Measurements from ENCODE around the gene MUC5B.

DNA sequence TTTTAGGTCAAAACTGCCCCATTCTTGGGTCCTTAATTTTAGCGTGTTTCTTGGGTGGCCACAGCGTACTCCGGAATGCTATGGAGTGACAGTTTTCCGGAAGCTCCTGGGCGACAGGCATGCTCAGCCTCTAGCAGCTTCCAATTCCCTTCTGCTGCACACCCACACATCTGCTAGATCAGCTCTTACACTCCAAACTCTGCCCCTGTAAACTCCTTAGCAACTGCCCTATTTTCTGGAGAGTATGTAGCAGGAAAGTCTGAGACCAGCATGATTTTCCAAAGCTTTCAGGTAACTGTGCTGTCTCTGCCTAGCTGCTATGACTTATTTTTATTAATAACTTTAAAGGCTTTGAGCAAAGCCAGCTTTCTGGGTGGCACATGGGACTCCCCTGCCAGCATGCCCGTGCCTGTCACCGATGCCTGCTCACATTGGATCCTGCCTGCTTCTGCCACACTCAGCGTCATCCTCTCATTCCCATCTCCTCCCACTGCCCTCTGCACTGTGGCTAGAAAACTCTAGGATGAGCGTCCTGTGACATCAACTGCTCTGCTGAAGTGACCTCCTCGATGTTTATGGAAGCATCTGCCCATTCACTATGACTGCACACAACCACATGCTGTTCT is 69.3 kb downstream of the MUC5B start:
- TF ChIP-seq POLR2A (IDR thresholded peaks at IDR 0.05; ENCODE audit: low read depth, low read length) (no peak), POLR2AphosphoS5 (IDR thresholded peaks at IDR 0.05; ENCODE audit: low read depth, low read length) (no peak), POU2F2 (IDR thresholded peaks at IDR 0.05; ENCODE audit: low read depth, low read length) (no peak), TAF1 (IDR thresholded peaks at IDR 0.05; ENCODE audit: low read depth, low read length) (no peak)
